Measurements from ENCODE around the gene ATP23. TPM values are rescaled to one million over a fixed set of nuclear protein-coding genes. Genes with fewer than 3 reads are reported as not detected.

The ATP23 gene
- total RNA-seq, 1 experiment from 2014 or later: 10.3 TPM

DNA sequence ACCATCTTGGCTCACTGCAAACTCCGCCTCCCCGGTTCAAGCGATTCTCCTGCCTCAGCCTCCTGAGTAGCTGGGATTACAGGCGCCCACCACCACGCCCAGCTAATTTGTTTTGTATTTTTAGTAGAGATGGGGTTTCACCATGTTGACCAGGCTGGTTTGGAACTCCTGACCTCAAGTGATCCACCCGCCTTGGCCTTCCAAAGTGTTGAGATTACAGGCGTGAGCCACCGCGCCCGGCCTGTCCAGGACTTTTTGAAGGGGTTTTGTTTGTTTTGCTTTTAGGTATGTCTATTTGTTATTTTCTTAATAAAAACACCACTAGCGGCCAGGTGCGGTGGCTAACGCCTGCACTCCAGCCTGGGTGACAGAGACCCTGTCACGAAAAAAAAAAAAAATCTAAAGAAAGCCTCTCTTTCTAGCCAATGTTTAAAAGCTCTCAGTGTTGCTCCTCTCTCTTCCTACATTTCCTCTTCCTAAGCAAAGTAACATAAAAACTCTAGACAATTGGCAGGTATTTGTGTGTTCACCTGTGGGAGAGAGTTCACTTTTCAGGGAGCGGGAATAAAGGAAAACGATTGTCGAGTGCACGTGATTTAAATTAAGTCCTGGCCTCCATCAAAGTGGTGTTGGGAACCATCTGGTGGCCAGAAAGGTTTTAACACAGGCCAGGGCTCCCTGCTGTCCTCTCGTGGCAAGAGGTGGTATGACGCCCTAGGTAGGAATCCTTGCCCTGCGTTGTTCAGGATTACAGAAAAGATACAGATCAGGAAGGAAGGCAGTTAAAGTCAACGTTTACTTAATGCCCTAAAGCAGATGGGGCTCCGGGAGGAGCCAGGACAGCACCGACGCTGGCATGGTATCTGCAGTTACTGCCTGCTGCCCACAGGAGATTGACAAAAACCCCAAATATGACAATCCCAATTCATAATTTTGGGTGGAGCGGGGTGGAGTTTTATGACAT lies 36.2 kb upstream of the ATP23 start:
- Histone ChIP-seq H3K4me3 (ENCODE audit: low read depth in 2 of 2, low read length in 2 of 2) (no peak overlapping the region), H3K4me1 (ENCODE audit: control insufficient read depth, insufficient read depth, low read length) (peaks cover 3% of the 10 kb centered on the region; the same call in 1 of the 2 replicates), H3K27me3 (ENCODE audit: control insufficient read depth, insufficient read depth, low read length) (no peaks in the 10 kb centered on the region), H3K9me3 (ENCODE audit: control insufficient read depth, insufficient read depth, low read depth, low read length) (no peaks in the 10 kb centered on the region), H3K36me3 (ENCODE audit: control insufficient read depth, insufficient read depth, low read length) (no peaks in the 10 kb centered on the region), H3K27ac (ENCODE audit: low read length) (peak overlapping the region; percentile 86)
- no TSS peak for BruUV-seq (replicated peaks)
- in situ Hi-C loops (cut with HindIII; ENCODE audit: low pct_unique_long_range_greater_than_20kb, low sequenced_read_pairs) (no loop called here), intact Hi-C loops (cut with micrococcal nuclease; ENCODE audit: unreplicated experiment) (loop anchor here (1.0 kb wide), 1 partner anchor 74 kb away; no protein-coding TSS in a partner anchor)
- DNase-seq (ENCODE audit: low read depth, low spot score) (peak; percentile 93), ATAC-seq (peak; percentile 94)
- POLR2A ChIA-PET: interaction anchor here (0.6 kb wide), 2 partner anchors 61 to 133 kb away, joined by 9 to 13 read pairs; partner anchors contain the start of gene METTL1
- CTCF ChIA-PET: interaction anchor here (0.7 to 1.4 kb wide), 4 partner anchors 16 to 148 kb away, joined by 4 to 7 read pairs (median 4); no protein-coding TSS in a partner anchor
- TF ChIP-seq, protein P1, sequence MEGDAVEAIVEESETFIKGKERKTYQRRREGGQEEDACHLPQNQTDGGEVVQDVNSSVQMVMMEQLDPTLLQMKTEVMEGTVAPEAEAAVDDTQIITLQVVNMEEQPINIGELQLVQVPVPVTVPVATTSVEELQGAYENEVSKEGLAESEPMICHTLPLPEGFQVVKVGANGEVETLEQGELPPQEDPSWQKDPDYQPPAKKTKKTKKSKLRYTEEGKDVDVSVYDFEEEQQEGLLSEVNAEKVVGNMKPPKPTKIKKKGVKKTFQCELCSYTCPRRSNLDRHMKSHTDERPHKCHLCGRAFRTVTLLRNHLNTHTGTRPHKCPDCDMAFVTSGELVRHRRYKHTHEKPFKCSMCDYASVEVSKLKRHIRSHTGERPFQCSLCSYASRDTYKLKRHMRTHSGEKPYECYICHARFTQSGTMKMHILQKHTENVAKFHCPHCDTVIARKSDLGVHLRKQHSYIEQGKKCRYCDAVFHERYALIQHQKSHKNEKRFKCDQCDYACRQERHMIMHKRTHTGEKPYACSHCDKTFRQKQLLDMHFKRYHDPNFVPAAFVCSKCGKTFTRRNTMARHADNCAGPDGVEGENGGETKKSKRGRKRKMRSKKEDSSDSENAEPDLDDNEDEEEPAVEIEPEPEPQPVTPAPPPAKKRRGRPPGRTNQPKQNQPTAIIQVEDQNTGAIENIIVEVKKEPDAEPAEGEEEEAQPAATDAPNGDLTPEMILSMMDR (IDR thresholded peaks at IDR 0.05): peak; percentile 100
- TF ChIP-seq POLR2AphosphoS5 (IDR thresholded peaks at IDR 0.05; ENCODE audit: low read depth, low read length) (peak; percentile 57; the same call in 1 of the 2 replicates), TCF7L2 (IDR thresholded peaks at IDR 0.05; ENCODE audit: low read depth, low read length) (0 out of 2 replicates have a peak, but pooled peaks have one; percentile 40), SIN3A (IDR thresholded peaks at IDR 0.05; ENCODE audit: borderline replicate concordance, insufficient read depth, low read depth, low read length) (no peak)

DNA sequence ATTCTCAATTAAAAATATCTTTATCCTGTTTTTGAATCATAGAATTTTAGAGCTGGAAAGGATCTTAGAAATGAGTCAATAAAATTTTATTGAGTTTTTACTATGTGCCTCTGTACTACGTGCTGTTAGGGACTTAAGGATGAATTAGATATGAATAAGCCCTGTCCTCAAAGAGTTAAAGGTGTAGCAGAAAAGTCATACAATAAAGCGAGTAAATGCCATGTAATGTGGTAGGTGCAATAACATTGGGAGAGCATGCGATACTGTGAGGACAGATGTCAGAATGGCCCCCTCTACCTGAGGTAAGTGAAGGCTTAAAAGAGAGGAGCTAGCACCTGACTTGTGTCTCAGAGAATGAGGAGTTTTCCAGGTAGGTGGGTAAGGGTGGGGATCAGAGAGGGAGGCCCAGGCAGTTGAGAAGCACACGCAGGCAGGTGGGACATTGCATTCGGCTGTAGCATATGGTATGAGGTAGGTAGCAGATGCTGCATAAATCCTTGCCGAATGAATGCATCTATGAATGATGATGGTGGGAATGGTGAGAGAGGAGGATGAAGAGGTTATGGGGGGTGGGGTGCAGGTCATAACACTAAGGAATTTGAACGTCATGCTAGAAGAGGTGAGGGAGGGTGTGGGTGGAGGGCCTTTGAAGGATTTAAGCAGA lies 35.4 kb upstream of the ATP23 start:
- Histone ChIP-seq H3K4me3 (ENCODE audit: low read depth in 2 of 2, low read length in 2 of 2) (no peak overlapping the region), H3K4me1 (ENCODE audit: control insufficient read depth, insufficient read depth, low read length) (peaks cover 3% of the 10 kb centered on the region; the same call in 1 of the 2 replicates), H3K27ac (ENCODE audit: low read length) (0 out of 2 replicates have a peak overlapping the region, but pooled peaks have one; percentile 6), H3K27me3 (ENCODE audit: control insufficient read depth, insufficient read depth, low read length) (no peaks in the 10 kb centered on the region), H3K9me3 (ENCODE audit: control insufficient read depth, insufficient read depth, low read depth, low read length) (no peaks in the 10 kb centered on the region), H3K36me3 (ENCODE audit: control insufficient read depth, insufficient read depth, low read length) (no peaks in the 10 kb centered on the region)
- ChIA-PET CTCF (no interaction called here), POLR2A (no interaction called here)
- no peak for DNase-seq (ENCODE audit: low read depth, low spot score)
- in situ Hi-C loops (cut with HindIII; ENCODE audit: low pct_unique_long_range_greater_than_20kb, low sequenced_read_pairs): no loop called here
- no peak for ATAC-seq
- TF ChIP-seq TCF7L2 (IDR thresholded peaks at IDR 0.05; ENCODE audit: low read depth, low read length) (no peak), POLR2AphosphoS5 (IDR thresholded peaks at IDR 0.05; ENCODE audit: low read depth, low read length) (no peak), SIN3A (IDR thresholded peaks at IDR 0.05; ENCODE audit: borderline replicate concordance, insufficient read depth, low read depth, low read length) (no peak)
- TF ChIP-seq, protein P1 (IDR thresholded peaks at IDR 0.05): no peak; the same call in 1 of the 2 replicates
- TF ChIP-seq, protein P2, sequence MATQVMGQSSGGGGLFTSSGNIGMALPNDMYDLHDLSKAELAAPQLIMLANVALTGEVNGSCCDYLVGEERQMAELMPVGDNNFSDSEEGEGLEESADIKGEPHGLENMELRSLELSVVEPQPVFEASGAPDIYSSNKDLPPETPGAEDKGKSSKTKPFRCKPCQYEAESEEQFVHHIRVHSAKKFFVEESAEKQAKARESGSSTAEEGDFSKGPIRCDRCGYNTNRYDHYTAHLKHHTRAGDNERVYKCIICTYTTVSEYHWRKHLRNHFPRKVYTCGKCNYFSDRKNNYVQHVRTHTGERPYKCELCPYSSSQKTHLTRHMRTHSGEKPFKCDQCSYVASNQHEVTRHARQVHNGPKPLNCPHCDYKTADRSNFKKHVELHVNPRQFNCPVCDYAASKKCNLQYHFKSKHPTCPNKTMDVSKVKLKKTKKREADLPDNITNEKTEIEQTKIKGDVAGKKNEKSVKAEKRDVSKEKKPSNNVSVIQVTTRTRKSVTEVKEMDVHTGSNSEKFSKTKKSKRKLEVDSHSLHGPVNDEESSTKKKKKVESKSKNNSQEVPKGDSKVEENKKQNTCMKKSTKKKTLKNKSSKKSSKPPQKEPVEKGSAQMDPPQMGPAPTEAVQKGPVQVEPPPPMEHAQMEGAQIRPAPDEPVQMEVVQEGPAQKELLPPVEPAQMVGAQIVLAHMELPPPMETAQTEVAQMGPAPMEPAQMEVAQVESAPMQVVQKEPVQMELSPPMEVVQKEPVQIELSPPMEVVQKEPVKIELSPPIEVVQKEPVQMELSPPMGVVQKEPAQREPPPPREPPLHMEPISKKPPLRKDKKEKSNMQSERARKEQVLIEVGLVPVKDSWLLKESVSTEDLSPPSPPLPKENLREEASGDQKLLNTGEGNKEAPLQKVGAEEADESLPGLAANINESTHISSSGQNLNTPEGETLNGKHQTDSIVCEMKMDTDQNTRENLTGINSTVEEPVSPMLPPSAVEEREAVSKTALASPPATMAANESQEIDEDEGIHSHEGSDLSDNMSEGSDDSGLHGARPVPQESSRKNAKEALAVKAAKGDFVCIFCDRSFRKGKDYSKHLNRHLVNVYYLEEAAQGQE (IDR thresholded peaks at IDR 0.05; ENCODE audit: insufficient read depth in 1 of 2, low read depth in 2 of 2, low read length in 1 of 2): no peak
- no TSS peak for BruUV-seq (replicated peaks)
- intact Hi-C loops (cut with micrococcal nuclease; ENCODE audit: unreplicated experiment): loop anchor here (1.0 kb wide), 1 partner anchor 75 kb away; no protein-coding TSS in a partner anchor
